K562 (cell line): ENCODE measurements around the gene LRRC49. TPM values are rescaled to one million over a fixed set of nuclear protein-coding genes. Genes with fewer than 3 reads are reported as not detected.

Experiments used
- ATAC-seq: fragments of 200-7000 bp; cut with Tn5 transposase; 3 replicates; pipeline ENCODE4 v1.9.1; 2020; ENCODE audit warnings: moderate library complexity
- BruUV-seq: library from RNA; stranded (reverse); fragments of 400-500 nt; replicated peaks from 2 replicates; lab custom pipeline; 2021; lab: Mats Ljungman, UMichigan
- CTCF ChIA-PET: fragments of 300-600 bp; formaldehyde crosslinking; extraction: SDS; loops from one replicate; lab custom pipeline; 2021; ENCODE audit warnings: low intra/inter-chr PET ratio; lab: Yijun Ruan, JAX
- POLR2A ChIA-PET: fragments of 300-600, 350-650 bp; sonication (Branson Sonifier 250); formaldehyde crosslinking; extraction: SDS; loops from one replicate; lab custom pipeline; 2021; ENCODE audit warnings: antibody characterized with exemption, inconsistent platforms; lab: Yijun Ruan, JAX
- DNase-seq, 4 experiments: peaks; one replicate each; pipeline versions ENCODE4 v3.0.0 to v3.0.0-alpha.2; 2011 to 2018; ENCODE audit warnings: low spot score in 3 of 4, mixed read lengths in 3 of 4; ENCODE audit errors: extremely low read depth in 1 of 4
- FAIRE-seq: peaks from 2 replicates; lab custom pipeline; 2011; peaks lifted over from hg19 to GRCh38; lab: Jason Lieb, UNC
- H2AFZ ChIP-seq: 2 replicates; pipeline ENCODE4 v1.6.0; 2011; ENCODE audit warnings: low read depth, low read length, control low read depth, inconsistent platforms
- H3K27ac ChIP-seq: fragments of 200-600 bp; 3 replicates; pipeline ENCODE4 v1.8.0; 2011; ENCODE audit warnings: low read depth, mild to moderate bottlenecking, control low read depth, inconsistent platforms, low read length, moderate library complexity, mixed read lengths; ENCODE audit errors: extremely low read depth
- H3K27me3 ChIP-seq, 2 experiments: fragments of 300-600 bp in 1 of 2; 2 replicates in 1 of 2; 3 replicates in 1 of 2; pipeline versions ENCODE4 v1.6.0 to v1.8.0; 2011; ENCODE audit warnings: inconsistent platforms in 2 of 2, low read length in 2 of 2, mild to moderate bottlenecking in 1 of 2, mixed read lengths in 1 of 2, moderate library complexity in 1 of 2; ENCODE audit not compliant: control insufficient read depth in 2 of 2, insufficient read depth in 2 of 2
- H3K36me3 ChIP-seq: fragments of 300-600 bp; 3 replicates; pipeline ENCODE4 v1.8.0; 2011; ENCODE audit warnings: mild to moderate bottlenecking, low read length, inconsistent platforms; ENCODE audit not compliant: control insufficient read depth, insufficient read depth
- H3K4me1 ChIP-seq, 2 experiments: fragments of 200-600 bp in 1 of 2; replicated peaks in 1 of 2; 2 replicates in 1 of 2; 3 replicates in 1 of 2; pipeline versions ENCODE4 v1.5.1 to v1.8.0; 2011; ENCODE audit warnings: inconsistent platforms in 2 of 2, low read length in 2 of 2, mild to moderate bottlenecking in 1 of 2, mixed read lengths in 1 of 2, moderate library complexity in 1 of 2; ENCODE audit not compliant: control insufficient read depth in 2 of 2, insufficient read depth in 2 of 2
- H3K4me2 ChIP-seq: 2 replicates; pipeline ENCODE4 v1.6.1; 2011; ENCODE audit warnings: low read length, control low read depth, inconsistent platforms, mixed read lengths; ENCODE audit not compliant: insufficient read depth
- H3K4me3 ChIP-seq: fragments of 200-600 bp; sonication (generic), shearing (Covaris generic); 2 replicates; pipeline ENCODE4 v1.5.1; 2016; ENCODE audit warnings: control low read depth, inconsistent platforms
- H3K79me2 ChIP-seq: fragments of 200-600 bp; 3 replicates; pipeline ENCODE4 v1.8.0; 2011; ENCODE audit warnings: low read length, inconsistent platforms; ENCODE audit not compliant: control insufficient read depth, insufficient read depth
- H3K9ac ChIP-seq, 2 experiments: 2 replicates each; pipeline versions ENCODE4 v1.6.0 to v1.6.1; 2011; ENCODE audit warnings: low read depth in 2 of 2, low read length in 2 of 2, control low read depth in 1 of 2, inconsistent platforms in 1 of 2, mild to moderate bottlenecking in 1 of 2, mixed read lengths in 1 of 2; ENCODE audit not compliant: insufficient read depth in 1 of 2
- H3K9me1 ChIP-seq: one replicate; pipeline ENCODE4 v1.6.0; 2011; ENCODE audit warnings: inconsistent platforms, mild to moderate bottlenecking, low read length, moderate library complexity; ENCODE audit not compliant: control insufficient read depth, insufficient read depth
- H3K9me3 ChIP-seq: replicated peaks from 2 replicates; pipeline ENCODE4 v1.5.1; 2011; ENCODE audit warnings: low read depth, low read length, inconsistent platforms; ENCODE audit not compliant: control insufficient read depth, insufficient read depth
- H4K20me1 ChIP-seq: replicated peaks from 2 replicates; pipeline ENCODE4 v1.6.1; 2011; ENCODE audit warnings: low read length, inconsistent platforms, mixed read lengths; ENCODE audit not compliant: control insufficient read depth, insufficient read depth
- NCOA1 ChIP-seq: fragments of 450-650 bp; IDR thresholded peaks from 2 replicates; pipeline ENCODE4 v1.6.1; 2016; ENCODE audit warnings: low read depth
- NFE2 ChIP-seq: IDR thresholded peaks from 2 replicates; pipeline ENCODE4 v1.6.1; 2014; ENCODE audit warnings: antibody characterized with exemption, low read depth
- NFE2L1 ChIP-seq: fragments of 450-650 bp; IDR thresholded peaks from 2 replicates; pipeline ENCODE4 v1.6.1; 2016; ENCODE audit warnings: missing genetic modification characterization, low read depth, mild to moderate bottlenecking, missing compliant biosample characterization, moderate library complexity, borderline replicate concordance
- ZNF551 ChIP-seq: fragments of 250-450 bp; sonication (Bioruptor Pico); IDR thresholded peaks from 2 replicates; pipeline ENCODE4 v1.5.0; 2021; ENCODE audit warnings: mild to moderate bottlenecking, moderate library complexity
- WGBS: fragments of 100-300 bp; shearing (Covaris generic); methylation state at CpG from one replicate; pipeline ENCODE4 v1.1.6; 2016; ENCODE audit warnings: low coverage, mixed read lengths; ENCODE audit not compliant: insufficient coverage; ENCODE audit errors: missing lambda C conversion rate; 5-methylcytosine and 5-hydroxymethylcytosine counted together
- in situ Hi-C: fragments of 300-500 bp; cut with MboI; formaldehyde crosslinking; loops from 4 replicates; pipeline ENCODE4 v1.15.0; 2018; ENCODE audit warnings: inconsistent platforms, mixed read lengths
- intact Hi-C: fragments of 100-400 bp; cut with micrococcal nuclease; formaldehyde crosslinking; loops from 2 replicates; pipeline ENCODE4 v1.14.2; 2022
- polyA plus RNA-seq, 8 experiments: library from polyadenylated mRNA; depleted of rRNA in 4 of 8; stranded (reverse) in 5 of 8; unstranded in 3 of 8; fragments of >200 nt; fragmentation: Nextera tagmentation in 2 of 8; fragmentation: Illumina TruSeq in 1 of 8; extraction: Ambion mirVana in 2 of 8; extraction: Trizol in 1 of 8; gene quantifications; 2 replicates each; pipeline versions ENCODE4 v1.2.1 to v1.2.3, GENCODE V29; 2011 to 2014; ENCODE audit warnings: inconsistent platforms in 1 of 8, missing spikeins in 1 of 8
- total RNA-seq, 7 experiments: library from RNA; depleted of rRNA in 6 of 7; stranded (reverse); fragments of >200 nt in 6 of 7; fragmentation: Illumina TruSeq in 2 of 7; extraction: Trizol in 2 of 7; gene quantifications; 2 replicates each; pipeline versions ENCODE4 v1.2.1 to v1.2.3, GENCODE V29; 2011 to 2021; ENCODE audit warnings: low replicate concordance in 1 of 7
- TF ChIP-seq, protein P1 (sequence below): fragments of 450-650 bp; formaldehyde crosslinking; IDR thresholded peaks from 2 replicates; pipeline ENCODE4 v1.4.0; 2022; ENCODE audit warnings: mild to moderate bottlenecking, moderate library complexity

LRRC49 gene
- total and polyA plus RNA-seq, 9 of the 15 experiments (the other 6 are each of a cell fraction or from before 2014, with no cell fraction given), result 0.32 TPM; not detected in 8

GRCh38 chr15:71054286-71054952 lies 161.8 kb downstream of the LRRC49 start:
- no TSS peak for BruUV-seq
- WGBS, result 0% methylated on average over 2 of the region's 2 CpGs
- ChIA-PET POLR2A (no interaction called here), CTCF (no interaction called here)
- Histone ChIP-seq H2AFZ (no peak overlapping the region), H3K27me3 (no peaks in the 10 kb centered on the region), H3K27ac (no peak overlapping the region), H4K20me1 (no peaks in the 10 kb centered on the region), H3K4me1 (no peaks in the 10 kb centered on the region), H3K36me3 (no peaks in the 10 kb centered on the region), H3K79me2 (no peaks in the 10 kb centered on the region), H3K9ac (no peak overlapping the region), H3K9me1 (no peaks in the 10 kb centered on the region), H3K4me3 (no peak overlapping the region), H3K4me2 (no peak overlapping the region), H3K9me3 (no peaks in the 10 kb centered on the region)
- TF ChIP-seq ZNF551 (CRISPR knock-in tag), result no peak
- TF ChIP-seq NCOA1, result no peak
- DNase-seq (no peak), FAIRE-seq (no peak), ATAC-seq (no peak)
- intact Hi-C loops, result no loop called here
- in situ Hi-C loops, result no loop called here

GRCh38 chr15:71055461-71055860 lies 162.8 kb downstream of the LRRC49 start:
- intact Hi-C loops (no loop called here), in situ Hi-C loops (no loop called here)
- H2AFZ ChIP-seq, result no peak overlapping the region
- no peak overlapping the region for H3K27ac ChIP-seq
- H3K9me3 ChIP-seq, result no peaks in the 10 kb centered on the region
- TF ChIP-seq, protein P1, sequence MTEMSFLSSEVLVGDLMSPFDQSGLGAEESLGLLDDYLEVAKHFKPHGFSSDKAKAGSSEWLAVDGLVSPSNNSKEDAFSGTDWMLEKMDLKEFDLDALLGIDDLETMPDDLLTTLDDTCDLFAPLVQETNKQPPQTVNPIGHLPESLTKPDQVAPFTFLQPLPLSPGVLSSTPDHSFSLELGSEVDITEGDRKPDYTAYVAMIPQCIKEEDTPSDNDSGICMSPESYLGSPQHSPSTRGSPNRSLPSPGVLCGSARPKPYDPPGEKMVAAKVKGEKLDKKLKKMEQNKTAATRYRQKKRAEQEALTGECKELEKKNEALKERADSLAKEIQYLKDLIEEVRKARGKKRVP, result no peak
- TF ChIP-seq NFE2, result peak; percentile 32
- peak; percentile 24; the same call in 1 of the 2 replicates for TF ChIP-seq NFE2L1 (tag)
- no peaks in the 10 kb centered on the region for H3K27me3 ChIP-seq
- CTCF ChIA-PET, result no interaction called here
- H3K4me3 ChIP-seq, result no peak overlapping the region
- DNase-seq (no peak), ATAC-seq (no peak), FAIRE-seq (no peak)
- no TSS peak for BruUV-seq
- no peaks in the 10 kb centered on the region for H3K36me3 ChIP-seq
- WGBS, result 0% methylated on average over 1 of the region's 1 CpG
- POLR2A ChIA-PET, result no interaction called here
- H4K20me1 ChIP-seq, result no peaks in the 10 kb centered on the region
- no peaks in the 10 kb centered on the region for H3K79me2 ChIP-seq
- no peak overlapping the region for H3K4me2 ChIP-seq
- no peaks in the 10 kb centered on the region for H3K9me1 ChIP-seq
- no peaks in the 10 kb centered on the region for H3K4me1 ChIP-seq
- no peak overlapping the region for H3K9ac ChIP-seq
